H1 (cell line): Measurements from ENCODE around the gene PTPRG. TPM values are rescaled to one million over a fixed set of nuclear protein-coding genes. Genes with fewer than 3 reads are reported as not detected.

ENCODE experiments used
- CTCF ChIA-PET: fragments of 300-600 bp; sonication (Branson Sonifier 250); formaldehyde crosslinking; loops from one replicate; lab custom pipeline; 2021; ENCODE audit not compliant: partially characterized antibody; lab: Charles Lee
- POLR2A ChIA-PET: fragments of 300-600 bp; sonication (Branson Sonifier 250); formaldehyde crosslinking; loops from one replicate; lab custom pipeline; 2021; ENCODE audit warnings: inconsistent platforms; ENCODE audit not compliant: partially characterized antibody; lab: Charles Lee
- DNase-seq, 2 experiments: peaks; one replicate each; pipeline versions ENCODE4 v3.0.0 to v3.0.0-alpha.2; 2010 to 2022; ENCODE audit warnings: low spot score in 2 of 2, low read depth in 1 of 2, mixed read lengths in 1 of 2
- FAIRE-seq: peaks from 2 replicates; lab custom pipeline; 2011; peaks lifted over from hg19 to GRCh38; lab: Jason Lieb, UNC
- H2AFZ ChIP-seq: 2 replicates; pipeline ENCODE4 v1.8.1; 2012; ENCODE audit warnings: low read length, inconsistent platforms
- H2AK5ac ChIP-seq: 2 replicates; pipeline ENCODE4 v1.6.1; 2013; ENCODE audit warnings: low read depth, low read length
- H2BK120ac ChIP-seq: replicated peaks from 2 replicates; pipeline ENCODE3; 2013; ENCODE audit warnings: low read depth, low read length, inconsistent platforms
- H2BK12ac ChIP-seq: 2 replicates; pipeline ENCODE4 v1.6.1; 2013; ENCODE audit warnings: low read depth, low read length
- H2BK15ac ChIP-seq: 2 replicates; pipeline ENCODE4 v1.6.1; 2013; ENCODE audit warnings: low read length
- H2BK20ac ChIP-seq: 2 replicates; pipeline ENCODE4 v1.6.1; 2013; ENCODE audit warnings: low read length
- H2BK5ac ChIP-seq: 2 replicates; pipeline ENCODE4 v1.6.1; 2013; ENCODE audit warnings: low read depth, low read length
- H3K14ac ChIP-seq: 2 replicates; pipeline ENCODE4 v1.6.1; 2013; ENCODE audit warnings: inconsistent platforms; ENCODE audit not compliant: insufficient read length
- H3K18ac ChIP-seq: 2 replicates; pipeline ENCODE4 v1.6.1; 2013; ENCODE audit warnings: low read length; ENCODE audit errors: extremely low read depth
- H3K23ac ChIP-seq: 2 replicates; pipeline ENCODE4 v1.6.1; 2013; ENCODE audit warnings: inconsistent platforms; ENCODE audit not compliant: insufficient read length
- H3K23me2 ChIP-seq: 2 replicates; pipeline ENCODE4 v1.6.1; 2013; ENCODE audit warnings: low read depth, low read length
- H3K27ac ChIP-seq: 2 replicates; pipeline ENCODE4 v1.6.1; 2011; ENCODE audit warnings: low read depth, low read length, inconsistent platforms
- H3K27me3 ChIP-seq, 4 experiments: replicated peaks in 1 of 4; 1 replicate in 1 of 4; 2 replicates in 3 of 4; pipeline versions ENCODE4 v1.6.1 to v1.8.1; 2011 to 2013; ENCODE audit warnings: low read length in 3 of 4, mild to moderate bottlenecking in 3 of 4, inconsistent platforms in 2 of 4, mixed read lengths in 2 of 4, moderate library complexity in 1 of 4; ENCODE audit not compliant: control insufficient read depth in 3 of 4, insufficient read depth in 3 of 4; ENCODE audit errors: extremely low read depth in 1 of 4
- H3K36me3 ChIP-seq, 4 experiments: 2 replicates each; pipeline versions ENCODE4 v1.6.1 to v1.8.1; 2011 to 2013; ENCODE audit warnings: mild to moderate bottlenecking in 4 of 4, low read length in 3 of 4, moderate library complexity in 2 of 4, control low read depth in 1 of 4, inconsistent platforms in 1 of 4; ENCODE audit not compliant: insufficient read depth in 4 of 4, control insufficient read depth in 2 of 4
- H3K4ac ChIP-seq: replicated peaks from 2 replicates; pipeline ENCODE3; 2013; ENCODE audit warnings: low read length, low read depth, mixed read lengths, inconsistent platforms; ENCODE audit not compliant: insufficient read length
- H3K4me1 ChIP-seq, 4 experiments: replicated peaks in 1 of 4; 1 replicate in 1 of 4; 2 replicates in 3 of 4; pipeline versions ENCODE4 v1.6.1 to v1.8.1; 2011 to 2013; ENCODE audit warnings: low read length in 3 of 4, inconsistent platforms in 2 of 4, mixed read lengths in 1 of 4; ENCODE audit not compliant: insufficient read depth in 4 of 4, control insufficient read depth in 3 of 4
- H3K4me2 ChIP-seq, 2 experiments: 2 replicates each; pipeline versions ENCODE4 v1.6.1 to v1.8.1; 2011 to 2013; ENCODE audit warnings: low read depth in 2 of 2, low read length in 2 of 2, control low read depth in 1 of 2, inconsistent platforms in 1 of 2, mild to moderate bottlenecking in 1 of 2; ENCODE audit not compliant: insufficient read depth in 1 of 2
- H3K4me3 ChIP-seq, 4 experiments: fragments of 200-600, 300-600 bp in 1 of 4; sonication (generic), shearing (Covaris generic), sonication (Bioruptor Twin) in 1 of 4; 2 replicates each; pipeline versions ENCODE4 v1.5.1 to v1.8.1; 2011 to 2016; ENCODE audit warnings: low read length in 4 of 4, low read depth in 3 of 4, control low read depth in 2 of 4, inconsistent platforms in 2 of 4, mild to moderate bottlenecking in 2 of 4, mixed read lengths in 1 of 4, moderate library complexity in 1 of 4; ENCODE audit not compliant: insufficient read depth in 2 of 4; ENCODE audit errors: extremely low read depth in 1 of 4
- H3K56ac ChIP-seq: replicated peaks from 2 replicates; pipeline ENCODE3; 2013; ENCODE audit warnings: low read depth, mild to moderate bottlenecking, mixed read lengths, low read length, inconsistent platforms; ENCODE audit not compliant: insufficient read length
- H3K79me1 ChIP-seq: 2 replicates; pipeline ENCODE4 v1.6.1; 2013; ENCODE audit warnings: low read depth, low read length, control low read depth
- H3K79me2 ChIP-seq, 2 experiments: 2 replicates each; pipeline versions ENCODE4 v1.6.1 to v1.8.1; 2012 to 2013; ENCODE audit warnings: low read length in 2 of 2, mild to moderate bottlenecking in 2 of 2, inconsistent platforms in 1 of 2; ENCODE audit not compliant: insufficient read depth in 2 of 2, control insufficient read depth in 1 of 2
- H3K9ac ChIP-seq, 4 experiments: replicated peaks in 1 of 4; 1 replicate in 1 of 4; 2 replicates in 3 of 4; pipeline versions ENCODE4 v1.6.1 to v1.8.1; 2011 to 2013; ENCODE audit warnings: low read depth in 3 of 4, low read length in 3 of 4, control low read depth in 2 of 4, mild to moderate bottlenecking in 2 of 4, moderate library complexity in 2 of 4, inconsistent platforms in 1 of 4; ENCODE audit errors: extremely low read depth in 1 of 4
- H3K9me3 ChIP-seq, 2 experiments: 2 replicates each; pipeline versions ENCODE4 v1.6.1 to v1.8.1; 2012 to 2013; ENCODE audit warnings: mild to moderate bottlenecking in 2 of 2, moderate library complexity in 2 of 2, control low read depth in 1 of 2, inconsistent platforms in 1 of 2, low read depth in 1 of 2, low read length in 1 of 2, mixed read lengths in 1 of 2; ENCODE audit not compliant: insufficient read depth in 2 of 2
- H4K20me1 ChIP-seq, 2 experiments: replicated peaks in 1 of 2; 2 replicates each; pipeline versions ENCODE3 to v1.8.1; 2011 to 2013; ENCODE audit warnings: inconsistent platforms in 2 of 2, low read length in 2 of 2, mild to moderate bottlenecking in 1 of 2; ENCODE audit not compliant: insufficient read depth in 2 of 2, control insufficient read depth in 1 of 2
- H4K5ac ChIP-seq: 2 replicates; pipeline ENCODE4 v1.6.1; 2013; ENCODE audit warnings: low read length, low read depth, mixed read lengths, inconsistent platforms; ENCODE audit not compliant: insufficient read length
- H4K8ac ChIP-seq: 2 replicates; pipeline ENCODE4 v1.8.0; 2013; ENCODE audit warnings: mild to moderate bottlenecking, moderate library complexity, low read length, inconsistent platforms; ENCODE audit not compliant: insufficient read depth; ENCODE audit errors: extremely low read depth
- H4K91ac ChIP-seq: replicated peaks from 2 replicates; pipeline ENCODE3; 2013; ENCODE audit warnings: low read length, mixed read lengths, inconsistent platforms; ENCODE audit not compliant: insufficient read length
- ASH2L ChIP-seq: fragments of 200-600, 300-600 bp; sonication (generic); IDR thresholded peaks from one replicate; pipeline ENCODE4 v1.7.1; 2017; ENCODE audit warnings: low read length
- CBX8 ChIP-seq: fragments of 300-800, 300-1000 bp; sonication (generic); IDR thresholded peaks from 2 replicates; pipeline ENCODE4 v1.7.1; 2016; ENCODE audit warnings: low read depth, low read length, borderline replicate concordance
- CHD1 ChIP-seq: IDR thresholded peaks from 2 replicates; pipeline ENCODE4 v1.6.1; 2012; ENCODE audit warnings: low read depth, low read length, improper control_type of control experiment
- CREB1 ChIP-seq: IDR thresholded peaks from 2 replicates; pipeline ENCODE4 v1.6.1; 2012; ENCODE audit warnings: inconsistent platforms
- CTBP2 ChIP-seq: IDR thresholded peaks from 2 replicates; pipeline ENCODE4 v1.7.0; 2011; ENCODE audit warnings: borderline replicate concordance, mild to moderate bottlenecking, moderate library complexity, mixed read lengths, low read length; ENCODE audit not compliant: insufficient read depth, insufficient read length
- EGR1 ChIP-seq: IDR thresholded peaks from 2 replicates; pipeline ENCODE4 v1.6.1; 2011; ENCODE audit warnings: low read depth, low read length, borderline replicate concordance
- JUND ChIP-seq: IDR thresholded peaks from 2 replicates; pipeline ENCODE4 v1.6.1; 2011; ENCODE audit warnings: mild to moderate bottlenecking, improper control_type of control experiment, low read length
- NANOG ChIP-seq: IDR thresholded peaks from 2 replicates; pipeline ENCODE4 v1.6.1; 2011; ENCODE audit warnings: low read length, low read depth, mild to moderate bottlenecking, inconsistent platforms; ENCODE audit not compliant: insufficient read depth, poor library complexity, severe bottlenecking
- PHF8 ChIP-seq: fragments of 200-600 bp; sonication (generic); conservative IDR thresholded peaks from 2 replicates; pipeline ENCODE4 v1.7.1; 2012; ENCODE audit warnings: low read depth, mild to moderate bottlenecking, inconsistent platforms, low read length, moderate library complexity
- RFX5 ChIP-seq: IDR thresholded peaks from 2 replicates; pipeline ENCODE4 v1.6.1; 2011; ENCODE audit warnings: low read depth, low read length, improper control_type of control experiment, borderline replicate concordance
- SIX5 ChIP-seq: IDR thresholded peaks from 2 replicates; pipeline ENCODE4 v1.6.1; 2011; ENCODE audit warnings: mild to moderate bottlenecking, low read depth, low read length
- SUZ12 ChIP-seq: fragments of 200-600 bp; sonication (generic); IDR thresholded peaks from 2 replicates; pipeline ENCODE4 v1.6.1; 2012; ENCODE audit warnings: mild to moderate bottlenecking, inconsistent platforms, low read length, moderate library complexity, mixed read lengths
- TAF7 ChIP-seq: optimal IDR thresholded peaks from 2 replicates; pipeline ENCODE3; 2011; ENCODE audit warnings: low read depth, mild to moderate bottlenecking, inconsistent platforms, low read length, moderate library complexity, borderline replicate concordance
- TBP ChIP-seq: IDR thresholded peaks from 2 replicates; pipeline ENCODE4 v1.6.1; 2011; ENCODE audit warnings: low read depth, low read length, improper control_type of control experiment
- TCF12 ChIP-seq: IDR thresholded peaks from 2 replicates; pipeline ENCODE4 v1.6.1; 2011; ENCODE audit warnings: low read depth, mild to moderate bottlenecking, low read length
- WGBS, 2 experiments: shearing (Covaris generic) in 1 of 2; methylation state at CpG; one replicate each; pipeline versions ENCODE4 v1.1.6 to v1.1.7; 2013 to 2015; ENCODE audit warnings: low lambda C conversion rate in 2 of 2, mixed read lengths in 2 of 2, inconsistent platforms in 1 of 2, low coverage in 1 of 2, missing lambda C conversion rate in 1 of 2; ENCODE audit not compliant: insufficient replicate concordance in 2 of 2, insufficient coverage in 1 of 2, insufficient read length in 1 of 2; ENCODE audit errors: extremely low coverage in 1 of 2, missing lambda C conversion rate in 1 of 2; 5-methylcytosine and 5-hydroxymethylcytosine counted together
- polyA plus RNA-seq, 7 experiments: library from polyadenylated mRNA; depleted of rRNA in 3 of 7; stranded (reverse) in 5 of 7; unstranded in 2 of 7; fragments of >200 nt in 5 of 7; fragments of 200-250 nt in 2 of 7; gene quantifications; 1 replicate in 5 of 7; 2 replicates in 1 of 7; 4 replicates in 1 of 7; pipeline versions ENCODE4 v1.2.1 to v1.2.3, GENCODE V29; 2011 to 2013; ENCODE audit warnings: missing spikeins in 2 of 7, mixed read lengths in 2 of 7
- total RNA-seq: library from RNA; stranded (reverse); fragmentation: NEBNext Ultra II Directional; extraction: Animal tissue kit (Norgen Biotek cat#: 25700); gene quantifications from 2 replicates; pipeline ENCODE4 v1.2.1, GENCODE V29; 2021

Gene PTPRG
- total and polyA plus RNA-seq, 2 of the 8 experiments (the other 6 are each of a cell fraction or from before 2014, with no cell fraction given) = 23.3 to 96.2 TPM

GRCh38 chr3:61673651-61674050, 112.3 kb downstream of the PTPRG start:
- no peak overlapping the region for H4K5ac ChIP-seq
- H3K36me3 ChIP-seq = peaks cover 0 to 3% (median 0%) of the 10 kb centered on the region in 4 experiments; a peak in 2 of 8 replicates
- no peak overlapping the region for H2BK12ac ChIP-seq
- no peak overlapping the region for H2AK5ac ChIP-seq
- H2BK120ac ChIP-seq = no peak overlapping the region
- ChIA-PET POLR2A (interaction anchor here (0.9 to 1.2 kb wide), 2 partner anchors 9 to 11 kb away, joined by 3 to 4 read pairs; no protein-coding TSS in a partner anchor), CTCF (no interaction called here)
- no peak overlapping the region for H3K4me2 ChIP-seq
- H3K9me3 ChIP-seq = no peaks in the 10 kb centered on the region
- no peak overlapping the region for H3K56ac ChIP-seq
- no peak overlapping the region for H2BK5ac ChIP-seq
- H2BK15ac ChIP-seq = no peak overlapping the region
- FAIRE-seq = no peak
- H3K18ac ChIP-seq = no peak overlapping the region
- no peaks in the 10 kb centered on the region for H3K23me2 ChIP-seq
- no peak overlapping the region for H3K4ac ChIP-seq
- 92% methylated on average over 3 of the region's 3 CpGs; no CpG with 5 or more reads in 1 of the 2 experiments for WGBS, 2 experiments
- no peak overlapping the region for H4K91ac ChIP-seq
- H3K9ac ChIP-seq = no peak overlapping the region
- H2BK20ac ChIP-seq = no peak overlapping the region
- no peak overlapping the region for H3K14ac ChIP-seq
- DNase-seq = no peak
- no peak overlapping the region for H2AFZ ChIP-seq
- peaks cover 8 to 78% of the 10 kb centered on the region in 2 experiments; a peak in 3 of 4 replicates for H3K79me2 ChIP-seq
- no peak overlapping the region for H3K4me3 ChIP-seq
- peaks cover 8 to 9% of the 10 kb centered on the region in 2 experiments for H4K20me1 ChIP-seq
- no peaks in the 10 kb centered on the region for H3K27me3 ChIP-seq
- no peak overlapping the region for H4K8ac ChIP-seq
- no peak overlapping the region for H3K27ac ChIP-seq
- H3K4me1 ChIP-seq = peaks cover 0 to 12% (median 5%) of the 10 kb centered on the region in 4 experiments; a peak in 5 of 7 replicates
- H3K23ac ChIP-seq = no peak overlapping the region
- H3K79me1 ChIP-seq = peaks cover 8% of the 10 kb centered on the region; the same call in 1 of the 2 replicates
- TF ChIP-seq NANOG = no peak
- no peak for TF ChIP-seq ASH2L
- no peak for TF ChIP-seq CBX8
- TF ChIP-seq CTBP2 = no peak
- TF ChIP-seq CREB1 = no peak
- no peak for TF ChIP-seq SUZ12
- no peak for TF ChIP-seq JUND
- TF ChIP-seq SIX5 = no peak
- TF ChIP-seq RFX5 = no peak
- no peak for TF ChIP-seq PHF8
- no peak for TF ChIP-seq TBP
- no peak for TF ChIP-seq CHD1
- no peak for TF ChIP-seq TCF12
- no peak for TF ChIP-seq TAF7
- TF ChIP-seq EGR1 = no peak
